BJ (cell line): ENCODE measurements around the gene SEC24C. TPM values are rescaled to one million over a fixed set of nuclear protein-coding genes. Genes with fewer than 3 reads are reported as not detected.

Experiments used
- CTCF ChIA-PET: fragments of 350-600 bp; formaldehyde crosslinking; extraction: SDS; loops from one replicate; lab custom pipeline; 2021; ENCODE audit warnings: antibody characterized with exemption, inconsistent platforms; lab: Yijun Ruan, JAX
- POLR2A ChIA-PET: fragments of 300-600 bp; sonication (Branson Sonifier 250); formaldehyde crosslinking; extraction: SDS; loops from one replicate; lab custom pipeline; 2021; ENCODE audit warnings: antibody characterized with exemption; lab: Charles Lee
- DNase-seq: peaks from one replicate; pipeline ENCODE4 v3.0.0-alpha.2; 2011; ENCODE audit warnings: low read depth
- H3K27me3 ChIP-seq: 2 replicates; pipeline ENCODE4 v1.6.0; 2011; ENCODE audit warnings: low read length; ENCODE audit not compliant: control insufficient read depth, insufficient read depth
- H3K36me3 ChIP-seq: 2 replicates; pipeline ENCODE4 v1.5.1; 2011; ENCODE audit warnings: low read length; ENCODE audit not compliant: control insufficient read depth, insufficient read depth
- H3K4me3 ChIP-seq: 2 replicates; pipeline ENCODE4 v1.5.1; 2011; ENCODE audit warnings: low read depth, mild to moderate bottlenecking, control low read depth, low read length
- polyA plus RNA-seq: library from polyadenylated mRNA; depleted of rRNA; stranded (reverse); fragments of >200 nt; gene quantifications from 2 replicates; pipeline ENCODE4 v1.2.3, GENCODE V29; 2011
- TF ChIP-seq, protein P1 (sequence below): IDR thresholded peaks from 2 replicates; pipeline ENCODE4 v1.5.1; 2011; ENCODE audit warnings: low read depth, mild to moderate bottlenecking, control low read depth, inconsistent platforms, low read length, moderate library complexity; ENCODE audit not compliant: insufficient read depth

SEC24C gene
- polyA plus RNA-seq, 1 experiment = 92.2 TPM

- ChIA-PET POLR2A (interaction anchor here (0.6 to 2.4 kb wide), 3 partner anchors 9 to 51 kb away, joined by 3 to 9 read pairs (median 5); a partner anchor contains a TSS), CTCF (interaction anchor here (0.7 to 1.0 kb wide), 2 partner anchors 8 to 98 kb away, joined by 3 to 5 read pairs; no protein-coding TSS in a partner anchor)
Measured at GRCh38 chr10:73780966-73781365, 36.8 kb downstream of the SEC24C start.

GRCh38 chr10:73781548-73781878, 37.3 kb downstream of the SEC24C start:
- Histone ChIP-seq H3K36me3 (peaks cover 5% of the 10 kb centered on the region), H3K4me3 (peak overlapping the region; percentile 99), H3K27me3 (no peaks in the 10 kb centered on the region)
- TF ChIP-seq, protein P1, sequence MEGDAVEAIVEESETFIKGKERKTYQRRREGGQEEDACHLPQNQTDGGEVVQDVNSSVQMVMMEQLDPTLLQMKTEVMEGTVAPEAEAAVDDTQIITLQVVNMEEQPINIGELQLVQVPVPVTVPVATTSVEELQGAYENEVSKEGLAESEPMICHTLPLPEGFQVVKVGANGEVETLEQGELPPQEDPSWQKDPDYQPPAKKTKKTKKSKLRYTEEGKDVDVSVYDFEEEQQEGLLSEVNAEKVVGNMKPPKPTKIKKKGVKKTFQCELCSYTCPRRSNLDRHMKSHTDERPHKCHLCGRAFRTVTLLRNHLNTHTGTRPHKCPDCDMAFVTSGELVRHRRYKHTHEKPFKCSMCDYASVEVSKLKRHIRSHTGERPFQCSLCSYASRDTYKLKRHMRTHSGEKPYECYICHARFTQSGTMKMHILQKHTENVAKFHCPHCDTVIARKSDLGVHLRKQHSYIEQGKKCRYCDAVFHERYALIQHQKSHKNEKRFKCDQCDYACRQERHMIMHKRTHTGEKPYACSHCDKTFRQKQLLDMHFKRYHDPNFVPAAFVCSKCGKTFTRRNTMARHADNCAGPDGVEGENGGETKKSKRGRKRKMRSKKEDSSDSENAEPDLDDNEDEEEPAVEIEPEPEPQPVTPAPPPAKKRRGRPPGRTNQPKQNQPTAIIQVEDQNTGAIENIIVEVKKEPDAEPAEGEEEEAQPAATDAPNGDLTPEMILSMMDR = no peak
- ChIA-PET POLR2A (interaction anchor here (0.9 to 2.4 kb wide), 3 partner anchors 9 to 51 kb away, joined by 3 to 9 read pairs (median 5); a partner anchor contains a TSS), CTCF (interaction anchor here (0.7 to 1.0 kb wide), 2 partner anchors 10 to 97 kb away, joined by 3 to 5 read pairs; a partner anchor contains a TSS)
- DNase-seq = no peak

More at GRCh38 chr10:73780966-73781365, 36.8 kb downstream of the SEC24C start:
- Histone ChIP-seq H3K27me3 (no peaks in the 10 kb centered on the region), H3K4me3 (peak overlapping the region; percentile 99), H3K36me3 (peaks cover 7% of the 10 kb centered on the region)
- no peak for DNase-seq
- TF ChIP-seq, protein P1 = no peak

- no peaks in the 10 kb centered on the region for H3K27me3 ChIP-seq
- ChIA-PET CTCF (interaction anchor here (0.7 to 1.7 kb wide), 2 partner anchors 11 to 97 kb away, joined by 3 to 13 read pairs; a partner anchor contains a TSS), POLR2A (interaction anchor here (0.9 to 2.4 kb wide), 3 partner anchors 10 to 52 kb away, joined by 3 to 9 read pairs (median 5); a partner anchor contains a TSS)
- TF ChIP-seq, protein P1 = no peak
- DNase-seq = no peak
- peak within 1 kb of the TSS; percentile 99 for H3K4me3 ChIP-seq
- H3K36me3 ChIP-seq = peaks cover 5% of the 10 kb centered on the region
Measured at GRCh38 chr10:73781879-73782748, 37.9 kb downstream of the SEC24C start, which contains the start of gene CHCHD1. TSS of gene CHCHD1 (plus strand) at chr10:73782048. CDS start at chr10:73782076, 28 bp downstream.

GRCh38 chr10:73782749-73783085, 38.5 kb downstream of the SEC24C start:
- POLR2A ChIA-PET = interaction anchor here (2.4 kb wide), 1 partner anchor 11 kb away, joined by 9 read pairs; a partner anchor contains a TSS
- CTCF ChIA-PET = interaction anchor here (0.5 to 1.7 kb wide), 2 partner anchors 97 to 728 kb away, joined by 3 to 13 read pairs; no protein-coding TSS in a partner anchor
- H3K36me3 ChIP-seq = peaks cover 4% of the 10 kb centered on the region
- H3K4me3 ChIP-seq = peak overlapping the region; percentile 99
- TF ChIP-seq, protein P1 = no peak
- no peak for DNase-seq
- no peaks in the 10 kb centered on the region for H3K27me3 ChIP-seq

DNA sequence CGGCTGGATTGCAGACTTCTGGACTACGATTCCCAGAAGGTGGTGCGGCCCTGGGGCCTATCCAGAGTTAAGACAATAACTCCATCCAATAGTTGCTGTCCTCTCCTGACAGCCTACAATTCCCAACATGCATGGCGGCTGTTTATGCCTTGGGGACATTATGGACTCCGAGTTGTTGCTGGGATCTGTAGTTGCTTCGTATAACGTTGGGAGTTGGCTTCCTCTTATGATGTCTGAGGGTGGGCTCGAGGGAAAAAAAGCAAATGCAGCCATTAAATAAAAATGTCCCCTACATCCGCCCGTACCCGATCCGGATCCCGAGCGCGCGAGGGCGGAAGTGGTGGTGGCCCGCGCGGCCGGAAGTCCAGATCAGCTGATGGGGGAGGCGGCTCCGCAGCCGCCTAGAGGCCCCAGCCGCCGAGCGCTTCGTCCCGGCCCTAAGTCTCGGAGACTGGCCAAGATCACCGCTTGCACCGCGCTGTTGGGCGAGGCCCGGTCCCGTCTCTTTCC, 41.1 kb downstream of the SEC24C start, which contains the start of gene ZSWIM8:
Gene ZSWIM8, plus strand, starts transcription at position 396 of the 510 bp plus-strand sequence. CDS start 273 bp downstream, outside the sequence.
- Histone ChIP-seq H3K36me3 (peaks cover 18% of the 10 kb centered on the region), H3K27me3 (no peaks in the 10 kb centered on the region), H3K4me3 (peak within 1 kb of the TSS; percentile 74)
- DNase-seq = peak; percentile 85
- ChIA-PET CTCF (interaction anchor here (0.6 to 1.7 kb wide), 3 partner anchors 9 to 95 kb away, joined by 3 to 6 read pairs (median 5); no protein-coding TSS in a partner anchor), POLR2A (no interaction called here)
- TF ChIP-seq, protein P1 = 0 out of 2 replicates have a peak, but pooled peaks have one; percentile 2
